ENCODE measurements around the gene VIT.

- TF ChIP-seq POLR2AphosphoS5 (IDR thresholded peaks at IDR 0.05; ENCODE audit: low read depth, low read length) = no peak
- no peak for TF ChIP-seq TAF1 (IDR thresholded peaks at IDR 0.05; ENCODE audit: low read depth, low read length)
- TF ChIP-seq POLR2A (IDR thresholded peaks at IDR 0.05; ENCODE audit: low read depth, low read length) = no peak
These were observed 14.5 kb downstream of the VIT start for GRCh38 chr2:36710858-36711515.

Measured in GM12891 (cell line).